Measurements from ENCODE around the gene GUCA1A.

GUCA1A gene

DNA sequence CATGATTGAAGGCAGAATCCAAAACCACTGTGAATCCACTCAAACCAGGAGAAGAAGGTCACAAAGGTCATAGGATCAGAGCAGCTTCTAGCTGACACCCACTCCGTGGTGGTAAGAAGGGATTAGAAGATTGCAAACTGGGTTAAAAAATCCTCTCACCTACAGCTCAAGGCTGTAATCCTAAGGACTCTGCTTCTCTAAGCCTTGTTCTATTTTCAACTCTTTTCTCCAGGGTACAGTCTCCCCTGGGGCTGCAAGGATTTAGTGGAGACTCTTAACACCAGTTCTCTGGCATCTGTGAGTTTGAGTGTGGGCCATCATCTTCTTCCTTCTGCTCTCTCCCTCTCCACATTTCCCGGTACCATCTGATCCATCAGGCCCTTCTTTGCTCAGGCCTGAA lies at the start of gene GUCA1A:
GUCA1A (plus strand) TSS at position 264 of the 400 bp plus-strand sequence. CDS start 250 bp downstream, outside the sequence.
- DNase-seq: no peak

DNA sequence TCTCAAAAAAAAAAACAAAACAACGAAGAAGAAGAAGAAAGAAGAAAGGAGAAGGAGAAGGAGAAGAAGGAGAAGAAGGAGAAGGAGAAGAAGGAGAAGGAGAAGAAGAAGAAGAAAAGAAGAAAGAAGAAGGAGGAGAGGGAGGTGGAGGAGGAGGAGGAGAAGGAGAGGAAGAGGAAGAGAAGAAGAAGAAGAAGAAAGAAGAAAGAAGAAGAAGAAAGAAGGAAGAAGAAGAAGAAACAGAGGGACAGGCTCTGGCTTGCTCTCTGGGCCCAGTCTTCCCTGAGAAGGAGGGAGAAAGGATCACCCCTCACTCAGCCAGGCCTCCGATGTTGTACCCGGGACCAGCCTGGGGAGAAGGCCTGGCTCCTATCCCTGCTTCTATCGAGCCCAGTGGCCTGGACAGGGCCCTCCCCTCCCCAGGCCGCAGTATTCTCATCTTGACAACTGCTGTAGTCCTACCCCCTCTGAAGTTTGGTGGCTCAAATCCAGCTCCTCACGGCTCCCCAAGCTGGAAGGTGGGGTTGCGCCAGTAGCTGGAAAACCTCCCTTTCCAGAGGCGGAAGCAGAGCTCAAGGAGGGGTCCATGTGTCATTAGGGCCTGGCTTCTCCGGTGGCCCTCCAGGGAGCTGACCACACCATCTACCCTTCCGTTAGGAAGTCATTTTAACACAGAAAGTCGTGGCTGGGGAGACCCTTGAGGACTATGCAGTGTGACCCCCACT lies 49.6 kb upstream of the GUCA1A start:
- no peak for DNase-seq

DNA sequence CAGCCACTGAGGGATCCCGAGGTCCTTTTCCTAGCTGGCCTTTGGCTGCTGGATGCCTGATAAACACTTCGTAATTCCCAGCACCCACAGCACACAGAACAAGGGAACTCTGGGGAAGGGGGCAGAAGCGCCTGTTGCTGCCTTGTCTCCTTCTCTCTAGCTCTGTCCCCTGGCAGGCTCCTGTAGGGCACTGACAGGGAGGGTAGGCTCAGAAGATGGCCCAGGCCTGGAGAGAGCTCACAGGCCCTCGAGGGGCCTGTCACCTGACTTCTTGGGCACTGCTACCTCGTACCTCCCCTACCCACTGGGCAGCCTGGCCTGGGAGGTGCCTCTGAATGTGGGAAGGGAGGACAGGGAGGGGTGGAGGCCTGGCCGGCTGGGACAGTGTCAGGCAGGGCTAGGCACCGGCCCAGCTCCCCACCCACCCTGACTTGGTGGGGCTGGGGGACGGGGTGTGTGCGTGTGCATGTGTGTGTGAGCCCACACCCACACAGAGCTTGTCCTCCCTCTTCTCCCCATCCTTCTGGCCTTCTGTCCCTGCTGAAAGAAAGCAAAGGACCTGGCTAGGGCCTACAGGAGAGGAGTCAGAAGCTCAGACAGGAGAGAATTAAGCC lies 48.8 kb upstream of the GUCA1A start:
- DNase-seq: no peak

DNA sequence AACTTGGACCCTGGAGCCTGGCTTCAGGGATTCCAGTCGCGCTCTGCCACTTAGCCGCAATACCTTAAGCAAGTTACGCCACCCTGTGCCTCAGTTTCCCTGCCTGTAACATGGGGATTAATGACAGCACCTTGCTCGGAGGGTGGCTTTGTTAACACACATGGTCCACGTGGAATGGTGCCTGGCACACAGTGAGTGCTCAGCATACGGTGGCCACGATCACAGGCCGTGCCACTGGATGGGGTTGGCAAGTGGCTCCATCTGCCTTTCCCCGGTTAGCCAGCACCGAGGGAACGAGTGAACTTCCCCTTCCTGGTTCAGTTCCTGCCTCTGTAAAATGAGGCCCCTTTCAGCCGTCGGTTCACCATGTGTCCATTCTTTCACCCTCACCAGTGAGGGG lies 47.9 kb upstream of the GUCA1A start:
- peak; percentile 39 for DNase-seq

DNA sequence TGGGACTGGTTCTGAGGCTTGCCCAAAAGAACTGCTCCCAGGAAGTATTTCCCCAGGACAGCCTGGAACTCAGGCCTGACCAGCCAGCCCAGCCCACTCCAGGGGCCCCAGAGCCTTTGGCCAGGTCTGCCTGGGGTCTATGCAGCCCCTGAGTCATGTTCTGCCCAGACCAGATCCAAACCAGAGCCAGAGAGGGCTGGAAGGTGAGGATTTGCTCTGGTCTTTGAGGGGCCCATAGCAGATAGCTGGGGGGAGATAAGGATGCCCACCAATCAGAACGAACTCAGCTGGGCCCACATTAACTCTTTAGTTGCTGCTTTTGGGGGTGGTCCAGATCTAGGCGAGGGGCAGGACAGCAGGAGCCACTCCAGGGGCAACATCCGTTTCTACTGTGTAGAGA lies 47.5 kb upstream of the GUCA1A start:
- DNase-seq: no peak

DNA sequence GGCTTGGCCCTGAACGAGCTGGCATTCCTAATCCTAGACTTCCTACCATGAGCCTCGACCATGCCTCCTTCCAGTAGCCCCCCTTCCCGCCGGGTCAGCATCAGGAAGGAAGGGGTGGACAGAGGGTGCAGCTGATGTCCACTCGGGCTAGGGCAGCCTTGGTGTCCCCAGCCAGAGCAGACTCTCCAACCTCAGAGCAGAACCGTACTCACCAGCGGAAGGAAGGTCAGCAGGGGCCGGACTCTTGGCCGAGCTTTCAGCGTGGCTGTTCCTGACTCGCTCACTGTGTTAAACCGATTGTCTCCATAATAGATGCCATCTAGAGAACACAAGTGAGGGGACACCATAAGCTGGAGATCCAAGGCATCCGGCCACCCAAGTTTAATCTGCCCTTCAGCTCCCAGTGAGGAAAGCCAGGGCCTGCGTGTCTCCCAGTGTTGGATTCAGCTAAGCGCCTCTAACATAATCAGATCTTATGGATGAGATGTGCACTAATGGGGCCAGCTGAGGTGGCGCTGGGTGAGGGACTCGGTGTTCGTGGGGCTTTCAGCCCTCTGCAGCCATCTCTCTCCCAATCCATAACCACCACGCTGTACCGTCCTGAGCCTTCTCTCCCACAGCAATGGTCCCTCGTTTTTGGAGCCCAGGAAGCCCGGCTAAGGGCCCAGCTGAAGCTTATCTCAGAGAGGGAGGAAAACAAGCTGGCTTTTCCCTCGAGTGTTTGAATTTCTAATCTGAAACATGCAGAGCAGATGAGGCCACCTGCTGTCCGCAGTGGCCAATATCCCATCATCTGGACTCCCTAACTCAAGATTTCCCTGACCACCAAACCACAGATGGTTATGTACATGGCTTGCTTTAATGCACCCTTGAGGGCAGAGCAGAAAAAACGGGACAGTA lies 44.5 kb upstream of the GUCA1A start:
- DNase-seq: no peak

DNA sequence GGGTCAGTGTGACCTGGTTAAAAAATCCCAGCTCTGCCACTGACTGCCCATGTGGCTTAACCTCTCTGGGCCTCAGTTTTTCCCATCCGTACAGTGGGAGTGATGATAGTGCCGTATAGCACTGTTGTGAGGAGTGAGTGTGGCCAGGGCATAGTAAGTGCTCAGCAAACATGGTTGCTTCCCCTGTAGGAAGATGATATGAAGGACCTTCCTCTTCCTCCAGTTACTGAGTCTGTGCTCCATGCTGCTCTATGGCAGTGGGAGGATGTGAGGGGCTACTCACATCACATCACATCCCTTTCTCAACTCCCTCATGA lies 43.8 kb upstream of the GUCA1A start:
- no peak for DNase-seq

DNA sequence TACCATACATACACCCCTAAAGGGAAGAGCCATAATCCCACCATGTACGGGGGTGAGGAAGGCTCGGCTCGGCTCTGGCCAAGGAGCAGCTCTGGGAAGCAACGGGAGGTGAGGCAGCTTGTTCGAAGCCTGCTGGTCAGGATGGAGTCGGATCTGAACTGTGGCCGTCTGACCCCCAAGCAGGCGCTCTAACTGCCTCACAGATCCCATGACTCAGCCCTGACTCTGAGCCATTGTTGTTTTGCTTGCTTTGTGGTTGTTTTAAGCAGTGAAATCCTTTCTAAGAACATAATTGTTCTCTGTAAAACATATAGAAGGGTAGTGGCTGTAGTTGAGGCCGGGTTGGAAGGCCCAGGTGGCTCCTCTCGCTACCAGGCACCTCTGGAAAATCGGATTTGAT lies 41.6 kb upstream of the GUCA1A start:
- no peak for DNase-seq

DNA sequence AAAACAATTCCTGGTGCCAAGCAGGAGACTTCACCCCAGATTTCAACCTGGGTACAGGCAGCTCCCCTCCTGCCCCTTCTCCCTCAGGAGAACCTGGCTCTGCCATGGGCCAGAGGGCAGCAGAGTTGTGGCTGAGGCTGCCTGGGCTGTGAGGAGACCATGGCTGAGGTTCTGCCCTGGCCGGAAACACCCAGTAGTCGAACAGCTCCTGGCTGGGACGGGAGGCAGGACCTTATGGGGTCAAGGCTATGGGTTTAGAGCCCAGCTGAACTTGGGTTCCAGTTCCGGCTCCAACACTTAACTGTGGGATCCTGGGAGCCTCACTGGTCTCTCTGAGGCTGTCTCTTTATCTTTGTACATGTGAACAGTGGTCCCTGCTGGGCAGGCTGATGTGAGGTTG lies 39.2 kb upstream of the GUCA1A start:
- no peak for DNase-seq

DNA sequence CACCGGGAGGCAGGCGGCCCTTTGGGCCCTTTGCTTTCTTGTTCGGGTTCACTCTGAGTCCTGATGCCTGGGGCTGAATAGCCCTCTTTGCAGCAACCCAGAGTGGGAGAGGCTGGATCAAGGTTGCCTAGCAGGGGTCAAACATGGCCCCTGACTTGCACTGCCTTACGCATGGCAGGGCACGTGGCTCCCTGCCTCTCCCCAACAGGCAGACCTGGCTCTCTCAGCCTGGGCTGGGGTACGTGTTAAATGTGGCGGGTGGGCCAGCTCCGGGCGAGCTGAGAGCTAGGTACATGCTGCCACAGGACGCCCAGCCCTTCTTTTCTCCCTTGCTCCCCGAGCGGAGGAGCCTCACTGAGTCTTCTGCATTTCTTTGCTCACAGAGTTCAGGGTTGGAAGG lies 38.0 kb upstream of the GUCA1A start:
- no peak for DNase-seq

DNA sequence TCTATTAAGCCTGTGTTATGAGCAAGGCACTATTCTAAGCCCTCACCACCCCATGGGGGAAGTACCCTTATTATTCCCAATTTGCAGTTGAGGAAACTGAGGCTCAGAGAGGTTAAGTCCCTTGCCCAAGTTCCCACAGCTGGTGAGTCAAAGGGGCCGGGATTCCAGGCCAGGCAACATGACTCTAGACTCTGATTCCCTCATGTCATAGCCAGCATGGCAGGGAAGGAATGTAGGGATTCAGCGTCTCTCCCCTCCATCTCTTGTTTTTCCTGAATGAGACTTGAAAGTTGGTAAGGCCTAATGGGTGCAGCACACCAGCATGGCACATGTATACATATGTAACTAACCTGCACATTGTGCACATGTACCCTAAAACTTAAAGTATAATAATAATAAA lies 37.4 kb upstream of the GUCA1A start:
- DNase-seq: no peak

DNA sequence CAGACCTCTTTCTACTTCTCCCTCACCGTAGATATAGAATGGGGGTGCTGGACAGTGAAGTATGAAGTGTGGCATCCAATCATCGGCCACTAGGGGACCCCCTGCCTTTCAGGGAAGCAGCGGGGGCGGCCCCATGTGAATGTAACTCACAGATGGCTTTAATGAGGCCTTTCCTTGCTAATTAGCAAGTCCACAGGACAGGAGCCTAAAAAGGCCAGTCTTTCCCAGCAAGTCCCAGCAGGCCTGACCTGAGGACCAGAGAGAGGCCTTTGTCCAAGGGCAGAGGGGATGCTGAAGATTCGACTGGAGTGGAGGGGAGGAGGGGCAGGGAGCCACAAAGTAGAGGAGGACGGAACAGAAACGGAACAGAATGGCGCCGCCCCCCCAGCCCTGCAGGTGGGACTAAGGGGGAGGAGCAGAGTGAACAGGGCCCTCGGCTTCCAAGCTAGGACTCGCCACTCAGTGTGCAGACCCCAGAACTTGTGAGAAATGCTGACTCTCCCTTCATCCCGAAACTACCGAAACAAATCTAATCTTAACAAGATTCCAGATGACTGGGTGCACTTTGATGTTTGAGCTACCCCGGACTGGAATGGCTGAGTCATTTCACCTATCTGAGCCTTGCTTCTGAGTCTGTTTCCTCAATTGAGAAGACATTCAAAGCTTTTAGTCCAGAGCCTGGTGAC lies 36.5 kb upstream of the GUCA1A start:
- peak; percentile 88 for DNase-seq

DNA sequence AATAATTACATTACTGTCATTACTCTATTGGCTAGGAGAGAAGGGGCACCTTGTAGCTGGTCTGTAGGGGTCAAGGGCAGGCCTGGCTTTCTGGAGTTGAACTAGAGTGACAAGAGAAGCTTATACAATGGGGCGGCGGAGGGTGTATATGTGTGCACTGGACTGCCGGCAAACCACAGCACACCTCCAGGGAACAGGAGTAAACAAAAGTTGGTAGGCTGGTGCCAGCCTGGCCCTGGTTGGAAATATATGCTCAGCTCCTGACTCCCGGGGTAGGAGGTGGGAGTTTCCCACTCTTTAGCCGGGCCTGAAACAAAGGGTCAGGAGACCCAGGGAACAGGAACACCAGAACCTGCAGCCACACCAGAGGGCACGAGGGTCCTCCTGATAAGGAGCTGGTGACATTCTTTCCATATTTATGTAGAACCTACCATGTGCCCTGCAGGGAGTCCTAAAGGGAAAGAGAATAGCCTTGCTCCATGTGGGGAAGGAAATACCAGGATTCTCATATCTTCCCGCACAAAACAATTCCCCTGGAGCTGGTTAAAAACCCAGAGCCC lies 35.9 kb upstream of the GUCA1A start:
- no peak for DNase-seq

DNA sequence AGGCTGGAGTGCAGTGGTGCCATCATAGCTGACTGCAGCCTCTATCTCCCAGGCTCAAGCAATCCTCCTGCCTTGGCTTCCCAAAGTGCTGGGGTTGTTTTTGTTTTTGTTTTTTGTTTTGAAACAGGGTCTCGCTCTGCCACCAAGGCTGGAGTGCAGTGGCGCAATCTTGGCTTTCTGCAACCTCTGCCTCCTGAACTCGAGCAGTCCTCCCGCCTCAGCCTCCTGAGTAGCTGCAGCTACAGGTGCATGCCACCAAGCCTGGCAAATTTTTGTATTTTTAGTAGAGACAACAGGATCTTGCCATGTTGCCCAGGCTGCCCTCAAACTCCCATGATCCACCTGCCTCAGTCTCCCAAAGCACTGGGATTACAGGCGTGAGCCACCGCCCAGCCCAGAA lies 35.0 kb upstream of the GUCA1A start:
- DNase-seq: no peak

DNA sequence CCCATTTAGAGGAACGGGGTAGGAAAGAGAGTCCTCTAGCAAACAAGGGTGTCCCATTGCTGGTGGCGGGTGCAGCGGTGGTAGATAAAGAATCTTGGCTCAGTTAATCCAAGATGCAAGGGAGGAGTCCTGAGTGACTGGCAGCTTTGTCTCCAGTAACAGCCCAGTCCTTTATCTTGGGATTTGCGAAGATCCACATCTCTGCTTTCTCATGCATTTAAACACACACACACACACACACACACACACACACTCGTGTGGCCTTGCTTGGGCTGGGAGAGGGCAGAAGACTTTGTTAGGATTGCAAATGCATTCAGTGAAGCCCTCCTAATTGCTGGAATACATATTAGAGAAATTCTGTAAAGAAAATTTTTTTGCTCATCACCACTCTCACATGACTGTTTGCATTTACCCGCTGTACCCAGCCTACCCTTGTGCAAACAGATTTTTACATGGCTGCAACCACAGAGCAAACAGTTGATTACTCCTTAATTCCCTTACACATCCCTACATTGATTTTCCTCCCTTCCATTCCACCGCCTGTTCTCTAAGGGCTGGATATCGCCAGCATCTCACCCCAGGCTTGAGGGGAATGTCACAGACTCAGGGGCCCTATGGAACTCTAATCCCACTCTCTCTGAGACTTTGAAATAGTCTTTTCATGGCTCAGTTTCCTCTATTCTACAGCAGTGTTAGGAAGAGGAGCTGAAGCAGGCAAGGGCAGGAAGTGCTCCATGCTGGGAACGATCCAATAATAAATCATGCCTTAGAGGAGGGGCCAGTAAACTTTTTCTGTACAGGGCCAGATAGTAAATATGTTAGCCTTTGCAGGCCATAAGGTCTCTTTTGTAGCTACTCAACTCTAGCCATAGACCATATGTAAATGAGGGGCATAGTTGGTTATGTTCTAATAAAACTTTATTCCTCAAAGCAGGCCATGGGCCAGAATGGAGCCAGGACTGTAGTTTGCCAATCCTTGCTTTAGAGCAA lies 34.2 kb upstream of the GUCA1A start:
- peak; percentile 40 for DNase-seq

DNA sequence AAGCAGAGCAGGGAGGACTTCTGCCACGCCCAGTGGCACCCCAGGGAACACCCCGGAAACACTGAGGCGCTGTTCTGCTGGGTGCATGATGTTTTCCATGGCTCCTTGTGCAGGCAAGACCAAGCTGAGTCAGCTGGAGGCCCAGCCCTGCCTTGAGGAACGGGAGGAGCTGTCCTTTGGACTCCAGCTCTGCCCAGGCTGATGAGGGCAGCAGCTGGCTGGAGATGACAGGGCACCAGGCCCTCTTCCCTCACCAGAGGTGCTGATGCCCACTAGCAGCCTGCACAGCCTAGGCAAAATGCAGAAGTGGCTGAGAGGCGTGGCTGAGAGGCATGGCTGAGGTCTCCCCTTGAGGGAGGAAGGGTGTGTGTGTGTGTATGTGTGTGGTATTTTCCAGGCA lies 33.1 kb upstream of the GUCA1A start:
- peak; percentile 89 for DNase-seq

DNA sequence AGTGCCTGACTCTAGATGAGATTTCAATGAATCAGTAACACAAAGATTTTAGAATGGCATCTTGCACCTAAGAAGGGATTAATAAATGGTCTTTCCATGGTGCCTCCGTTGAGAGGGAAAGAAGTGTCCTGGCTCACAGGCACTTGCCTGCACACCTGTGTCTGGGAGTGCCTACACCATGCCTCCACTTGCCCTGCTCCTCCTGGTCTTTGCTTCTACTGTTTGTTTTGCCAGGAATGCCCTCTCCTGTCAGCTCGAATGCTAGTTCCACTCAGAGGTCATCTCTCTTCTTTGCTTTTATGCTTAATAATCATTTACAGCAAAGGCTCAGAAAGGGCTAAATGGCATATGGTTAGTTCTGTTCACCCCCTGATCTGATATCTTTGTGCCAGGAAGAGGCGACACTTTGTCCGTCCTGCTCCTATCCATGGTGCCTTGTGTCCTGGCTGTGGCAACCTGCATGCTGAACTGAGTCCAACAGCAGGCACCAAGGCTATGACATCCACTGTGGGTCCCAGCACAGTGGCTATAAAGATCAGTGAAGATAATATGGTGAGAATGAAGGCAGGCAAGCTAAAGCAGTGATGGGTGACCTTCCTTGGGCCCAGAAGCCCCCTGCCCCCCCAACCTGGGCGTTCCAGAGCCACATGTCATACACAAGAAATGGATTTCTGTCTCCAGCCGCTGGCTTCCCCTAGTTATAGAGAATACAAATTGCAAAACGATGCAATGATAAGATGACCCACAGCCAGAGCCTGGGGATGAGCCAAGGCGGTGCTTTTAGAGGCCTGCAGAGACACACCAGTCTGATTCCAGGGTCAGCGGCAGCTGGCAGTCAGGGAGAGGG lies 32.2 kb upstream of the GUCA1A start:
- no peak for DNase-seq

DNA sequence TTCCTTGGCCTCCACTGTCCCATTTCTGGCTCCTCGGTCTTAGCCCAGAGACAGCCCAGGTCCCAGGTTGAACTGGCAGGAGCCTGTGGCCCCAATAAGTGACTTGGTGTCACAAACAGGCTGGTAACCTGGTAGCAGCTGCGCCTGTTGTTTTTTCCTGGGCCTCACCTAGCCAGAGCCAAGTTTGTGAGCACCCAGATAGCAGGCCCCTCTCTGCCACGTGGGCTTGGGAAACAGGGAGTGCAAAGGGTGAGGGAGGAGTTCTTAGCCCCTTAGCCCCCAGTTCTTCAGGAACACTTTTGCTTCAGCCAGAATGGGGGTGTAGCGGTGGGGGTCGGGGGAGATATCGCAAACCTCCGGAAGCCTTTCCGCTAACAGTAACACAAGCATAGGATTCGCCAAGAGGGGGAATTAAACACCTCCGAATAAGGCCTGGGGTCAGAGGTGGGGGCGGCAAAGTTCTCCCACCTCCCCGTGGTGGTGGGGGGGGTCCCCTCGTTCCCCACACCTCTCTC lies 31.5 kb upstream of the GUCA1A start:
- no peak for DNase-seq

DNA sequence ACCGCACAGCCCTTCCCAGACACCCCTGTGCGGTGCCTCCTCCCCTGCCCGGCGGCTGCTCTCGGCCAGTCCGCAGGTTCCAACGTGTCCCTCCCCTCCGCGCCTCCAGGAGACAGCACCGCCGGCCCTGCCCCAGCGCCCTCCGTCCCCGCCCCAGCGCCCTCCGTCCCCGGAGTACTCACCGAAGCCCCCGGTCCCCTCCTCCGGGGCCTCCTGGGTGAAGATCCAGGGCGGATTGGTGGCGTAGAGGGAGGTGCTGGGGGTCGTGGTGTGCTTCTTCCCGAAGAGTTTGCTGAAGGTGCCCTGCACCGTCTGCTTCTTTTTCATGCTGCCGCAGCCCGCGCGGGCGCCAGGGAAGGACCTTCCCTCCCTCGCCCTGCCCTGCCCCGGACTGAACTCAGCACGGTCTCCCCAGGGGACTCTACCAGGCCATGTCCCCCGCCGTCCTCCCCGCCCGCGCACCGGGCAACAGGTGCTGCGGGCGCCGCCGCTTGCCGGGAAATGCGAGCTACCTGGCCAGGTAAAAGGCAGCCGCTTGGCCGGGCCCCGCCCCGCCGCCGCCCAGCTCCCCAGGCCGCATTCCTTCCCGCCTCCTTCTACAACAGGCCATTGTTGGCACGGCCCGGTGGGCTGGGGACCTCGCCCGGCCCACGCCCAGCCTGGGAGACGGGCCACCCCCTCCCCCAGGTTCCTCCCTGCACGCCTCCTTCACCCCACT lies 30.9 kb upstream of the GUCA1A start, which contains the start of gene C6orf132:
C6orf132 (minus strand) TSS at position 503 of the 718 bp plus-strand sequence; CDS start at position 327, 176 bp downstream.
- peak; percentile 34 for DNase-seq

DNA sequence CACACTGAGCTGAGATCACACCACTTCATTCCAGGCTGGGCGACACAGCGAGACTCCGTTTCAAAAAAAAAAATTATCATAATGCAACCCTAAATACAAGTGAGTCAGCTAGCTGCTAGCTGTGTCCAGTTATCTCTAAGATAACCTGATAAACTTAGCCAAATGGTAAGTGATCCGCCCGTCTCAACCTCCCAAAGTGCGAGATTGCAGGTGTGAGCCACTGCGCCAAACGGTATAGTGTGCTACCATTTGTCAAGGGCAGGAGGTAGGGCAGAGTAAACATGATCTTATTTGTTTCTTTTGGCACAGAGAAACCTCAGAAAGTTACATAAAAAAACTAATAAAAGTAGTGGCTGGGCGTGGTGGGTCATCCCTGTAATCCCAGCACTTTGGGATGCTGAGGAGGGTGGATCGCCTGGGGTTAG lies 26.0 kb upstream of the GUCA1A start:
- no peak for DNase-seq

Data from hematopoietic multipotent progenitor cell treated with erythropoietin and hydrocortisone succinate and interleukin-3 and kit ligand, for 4 days (in vitro differentiated cells).